Measurements from ENCODE around the gene KCNH8.

The KCNH8 gene

DNA sequence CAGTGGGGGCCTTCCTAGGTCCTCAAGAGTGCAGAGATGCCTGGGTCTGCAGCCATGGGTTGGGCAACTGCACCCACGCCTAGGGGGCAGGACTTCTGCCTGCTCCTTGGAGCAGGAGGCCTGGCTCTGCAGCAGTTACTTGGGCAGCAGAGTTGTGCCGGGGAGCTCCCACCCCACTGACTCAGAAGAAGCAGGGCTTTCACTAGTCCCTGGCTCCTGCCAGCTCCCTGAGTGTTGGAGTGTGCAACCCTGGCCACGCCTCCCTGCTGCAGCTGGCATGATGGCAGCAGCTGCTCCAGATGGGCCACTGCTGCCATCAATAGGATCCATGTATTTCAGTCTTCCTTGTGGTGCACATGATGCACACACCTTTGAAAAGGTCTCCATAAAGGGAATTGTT lies 40.6 kb upstream of the KCNH8 start:
- no peak overlapping the region for H3K4me3 ChIP-seq (ENCODE audit: low read depth, low read length)
- TF ChIP-seq, protein P1, sequence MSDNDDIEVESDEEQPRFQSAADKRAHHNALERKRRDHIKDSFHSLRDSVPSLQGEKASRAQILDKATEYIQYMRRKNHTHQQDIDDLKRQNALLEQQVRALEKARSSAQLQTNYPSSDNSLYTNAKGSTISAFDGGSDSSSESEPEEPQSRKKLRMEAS (IDR thresholded peaks at IDR 0.05; ENCODE audit: low read depth, low read length) = no peak
- TF ChIP-seq, protein P2, sequence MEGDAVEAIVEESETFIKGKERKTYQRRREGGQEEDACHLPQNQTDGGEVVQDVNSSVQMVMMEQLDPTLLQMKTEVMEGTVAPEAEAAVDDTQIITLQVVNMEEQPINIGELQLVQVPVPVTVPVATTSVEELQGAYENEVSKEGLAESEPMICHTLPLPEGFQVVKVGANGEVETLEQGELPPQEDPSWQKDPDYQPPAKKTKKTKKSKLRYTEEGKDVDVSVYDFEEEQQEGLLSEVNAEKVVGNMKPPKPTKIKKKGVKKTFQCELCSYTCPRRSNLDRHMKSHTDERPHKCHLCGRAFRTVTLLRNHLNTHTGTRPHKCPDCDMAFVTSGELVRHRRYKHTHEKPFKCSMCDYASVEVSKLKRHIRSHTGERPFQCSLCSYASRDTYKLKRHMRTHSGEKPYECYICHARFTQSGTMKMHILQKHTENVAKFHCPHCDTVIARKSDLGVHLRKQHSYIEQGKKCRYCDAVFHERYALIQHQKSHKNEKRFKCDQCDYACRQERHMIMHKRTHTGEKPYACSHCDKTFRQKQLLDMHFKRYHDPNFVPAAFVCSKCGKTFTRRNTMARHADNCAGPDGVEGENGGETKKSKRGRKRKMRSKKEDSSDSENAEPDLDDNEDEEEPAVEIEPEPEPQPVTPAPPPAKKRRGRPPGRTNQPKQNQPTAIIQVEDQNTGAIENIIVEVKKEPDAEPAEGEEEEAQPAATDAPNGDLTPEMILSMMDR (IDR thresholded peaks at IDR 0.05; ENCODE audit: low read depth, low read length) = no peak
- TF ChIP-seq MYC (IDR thresholded peaks at IDR 0.05; ENCODE audit: low read depth, low read length) = no peak
- TF ChIP-seq POLR2A (IDR thresholded peaks at IDR 0.05; ENCODE audit: extremely low read depth, insufficient read length) = no peak
- no peak for DNase-seq (ENCODE audit: low read depth)

DNA sequence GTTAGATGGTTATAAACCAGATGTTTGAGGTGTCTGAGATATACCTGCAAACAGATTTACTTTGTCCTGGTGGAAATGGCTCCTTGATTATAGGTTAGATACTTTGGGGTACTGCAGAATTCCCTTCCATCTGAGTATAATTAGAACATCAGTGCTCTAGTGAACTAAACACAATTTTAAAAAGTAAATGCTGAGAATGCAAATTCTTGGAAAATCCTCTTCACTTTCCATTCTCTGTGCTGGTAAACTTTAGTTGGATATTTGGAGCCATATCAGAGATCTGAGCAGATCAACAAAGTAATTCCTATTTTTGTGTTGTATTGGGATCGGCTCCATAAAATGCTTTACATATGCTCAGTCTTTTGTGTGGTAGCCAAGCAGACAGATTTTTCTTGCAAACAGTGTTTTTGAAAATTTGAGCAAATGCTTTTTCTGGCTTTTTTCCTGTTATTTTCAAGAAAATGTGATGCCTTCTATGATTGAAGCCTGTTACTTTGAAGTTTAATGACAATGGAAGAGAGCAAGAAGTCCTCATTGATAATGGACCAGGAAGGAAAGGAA lies 37.9 kb upstream of the KCNH8 start:
- no peak overlapping the region for H3K4me3 ChIP-seq (ENCODE audit: low read depth, low read length)
- no peak for DNase-seq (ENCODE audit: low read depth)
- TF ChIP-seq MYC (IDR thresholded peaks at IDR 0.05; ENCODE audit: low read depth, low read length) = no peak
- no peak for TF ChIP-seq POLR2A (IDR thresholded peaks at IDR 0.05; ENCODE audit: extremely low read depth, insufficient read length)
- TF ChIP-seq, protein P1 (IDR thresholded peaks at IDR 0.05; ENCODE audit: low read depth, low read length) = no peak
- TF ChIP-seq, protein P2 (IDR thresholded peaks at IDR 0.05; ENCODE audit: low read depth, low read length) = no peak

DNA sequence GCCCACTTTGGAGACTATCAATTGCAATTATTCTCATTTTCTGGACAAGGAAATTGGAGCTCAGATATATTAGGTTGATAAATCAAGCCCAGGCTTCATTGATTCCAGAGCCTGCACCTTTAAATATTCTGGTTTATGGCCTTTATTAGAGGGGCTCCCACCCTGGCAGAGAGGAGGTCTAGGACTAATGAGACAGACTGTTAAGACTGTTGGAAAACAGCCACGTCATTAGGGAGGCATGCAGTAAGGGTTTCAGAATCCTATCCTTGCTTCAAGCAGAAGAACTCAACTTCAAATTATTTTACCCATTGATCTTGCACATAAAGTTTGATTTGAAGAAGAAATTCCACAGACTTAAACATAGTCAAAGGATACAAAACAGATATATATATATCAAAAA lies 33.8 kb upstream of the KCNH8 start:
- no peak overlapping the region for H3K4me3 ChIP-seq (ENCODE audit: low read depth, low read length)
- no peak for DNase-seq (ENCODE audit: low read depth)
- TF ChIP-seq POLR2A (IDR thresholded peaks at IDR 0.05; ENCODE audit: extremely low read depth, insufficient read length) (no peak), MYC (IDR thresholded peaks at IDR 0.05; ENCODE audit: low read depth, low read length) (no peak)
- TF ChIP-seq, protein P2 (IDR thresholded peaks at IDR 0.05; ENCODE audit: low read depth, low read length) = no peak
- TF ChIP-seq, protein P1 (IDR thresholded peaks at IDR 0.05; ENCODE audit: low read depth, low read length) = no peak

DNA sequence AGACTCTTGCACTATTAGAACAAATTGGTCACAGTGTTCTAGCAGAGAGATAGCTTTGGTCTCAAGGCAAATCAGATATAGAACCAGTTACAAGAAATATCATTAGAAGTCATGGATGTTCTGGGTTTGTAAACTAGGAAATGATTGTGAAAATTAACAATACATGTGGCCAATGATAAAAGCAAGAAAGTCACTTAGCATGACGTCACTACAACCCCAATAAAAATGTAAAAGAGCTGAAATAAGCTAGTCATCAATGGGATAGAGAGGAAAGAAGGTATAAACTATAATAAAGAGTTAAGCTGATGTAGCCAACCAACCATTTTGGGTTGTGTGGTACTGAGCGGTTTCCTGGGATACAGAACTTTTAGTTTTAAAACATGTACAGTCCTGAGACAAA lies 32.1 kb upstream of the KCNH8 start:
- H3K4me3 ChIP-seq (ENCODE audit: low read depth, low read length) = no peak overlapping the region
- no peak for DNase-seq (ENCODE audit: low read depth)
- TF ChIP-seq MYC (IDR thresholded peaks at IDR 0.05; ENCODE audit: low read depth, low read length) (no peak), POLR2A (IDR thresholded peaks at IDR 0.05; ENCODE audit: extremely low read depth, insufficient read length) (no peak)
- TF ChIP-seq, protein P2 (IDR thresholded peaks at IDR 0.05; ENCODE audit: low read depth, low read length) = no peak
- TF ChIP-seq, protein P1 (IDR thresholded peaks at IDR 0.05; ENCODE audit: low read depth, low read length) = no peak

DNA sequence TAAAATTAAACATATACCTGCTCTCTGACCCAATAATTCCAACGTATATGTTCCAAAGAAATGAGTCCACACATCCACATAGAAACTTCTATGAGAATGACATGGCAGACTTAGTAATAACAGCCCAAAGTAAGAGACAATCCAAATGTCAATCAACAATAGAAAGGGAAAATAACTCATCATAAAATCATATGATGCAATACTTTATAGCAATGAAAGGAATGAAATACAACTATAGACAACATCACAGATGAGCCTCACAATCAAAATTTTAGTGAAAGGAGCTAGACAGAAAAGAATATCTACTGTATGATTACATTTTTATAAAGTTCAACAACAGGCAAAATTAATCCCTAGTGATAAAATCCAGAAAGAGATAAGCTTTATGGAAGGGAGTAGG lies 23.6 kb upstream of the KCNH8 start:
- no peak for DNase-seq (ENCODE audit: low read depth)
- TF ChIP-seq, protein P1 (IDR thresholded peaks at IDR 0.05; ENCODE audit: low read depth, low read length) = no peak
- TF ChIP-seq, protein P2 (IDR thresholded peaks at IDR 0.05; ENCODE audit: low read depth, low read length) = no peak
- no peak for TF ChIP-seq POLR2A (IDR thresholded peaks at IDR 0.05; ENCODE audit: extremely low read depth, insufficient read length)
- TF ChIP-seq MYC (IDR thresholded peaks at IDR 0.05; ENCODE audit: low read depth, low read length) = no peak
- H3K4me3 ChIP-seq (ENCODE audit: low read depth, low read length) = no peak overlapping the region
